Measurements from ENCODE around the gene CCNY.

DNA sequence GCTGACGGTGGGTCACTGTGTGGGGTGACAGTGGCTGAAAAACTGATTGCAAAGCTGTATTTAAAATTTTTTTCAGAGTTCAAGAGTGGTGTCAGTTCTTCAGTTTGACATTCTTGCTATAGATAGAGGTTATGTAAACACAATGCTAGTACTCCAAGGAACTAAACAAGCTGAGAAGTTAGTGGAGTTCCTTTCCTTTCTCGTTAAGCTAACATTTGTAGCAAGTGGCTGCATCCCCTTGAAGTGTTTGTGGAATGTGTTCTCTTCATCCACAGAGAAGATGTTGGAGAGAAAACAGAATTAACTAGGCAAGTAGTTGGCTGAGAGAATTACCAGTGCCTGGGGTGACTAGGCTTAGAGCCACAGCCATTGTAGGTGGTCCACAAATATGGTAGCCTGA is 15.8 kb downstream of the CCNY start:
- TF ChIP-seq, protein P1, sequence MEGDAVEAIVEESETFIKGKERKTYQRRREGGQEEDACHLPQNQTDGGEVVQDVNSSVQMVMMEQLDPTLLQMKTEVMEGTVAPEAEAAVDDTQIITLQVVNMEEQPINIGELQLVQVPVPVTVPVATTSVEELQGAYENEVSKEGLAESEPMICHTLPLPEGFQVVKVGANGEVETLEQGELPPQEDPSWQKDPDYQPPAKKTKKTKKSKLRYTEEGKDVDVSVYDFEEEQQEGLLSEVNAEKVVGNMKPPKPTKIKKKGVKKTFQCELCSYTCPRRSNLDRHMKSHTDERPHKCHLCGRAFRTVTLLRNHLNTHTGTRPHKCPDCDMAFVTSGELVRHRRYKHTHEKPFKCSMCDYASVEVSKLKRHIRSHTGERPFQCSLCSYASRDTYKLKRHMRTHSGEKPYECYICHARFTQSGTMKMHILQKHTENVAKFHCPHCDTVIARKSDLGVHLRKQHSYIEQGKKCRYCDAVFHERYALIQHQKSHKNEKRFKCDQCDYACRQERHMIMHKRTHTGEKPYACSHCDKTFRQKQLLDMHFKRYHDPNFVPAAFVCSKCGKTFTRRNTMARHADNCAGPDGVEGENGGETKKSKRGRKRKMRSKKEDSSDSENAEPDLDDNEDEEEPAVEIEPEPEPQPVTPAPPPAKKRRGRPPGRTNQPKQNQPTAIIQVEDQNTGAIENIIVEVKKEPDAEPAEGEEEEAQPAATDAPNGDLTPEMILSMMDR (IDR thresholded peaks at IDR 0.05), result no peak
- TF ChIP-seq POLR2AphosphoS5 (IDR thresholded peaks at IDR 0.05; ENCODE audit: low read depth, low read length) (no peak), SIN3A (IDR thresholded peaks at IDR 0.05; ENCODE audit: borderline replicate concordance, insufficient read depth, low read depth, low read length) (no peak), TCF7L2 (IDR thresholded peaks at IDR 0.05; ENCODE audit: low read depth, low read length) (no peak)
- TF ChIP-seq, protein P2, sequence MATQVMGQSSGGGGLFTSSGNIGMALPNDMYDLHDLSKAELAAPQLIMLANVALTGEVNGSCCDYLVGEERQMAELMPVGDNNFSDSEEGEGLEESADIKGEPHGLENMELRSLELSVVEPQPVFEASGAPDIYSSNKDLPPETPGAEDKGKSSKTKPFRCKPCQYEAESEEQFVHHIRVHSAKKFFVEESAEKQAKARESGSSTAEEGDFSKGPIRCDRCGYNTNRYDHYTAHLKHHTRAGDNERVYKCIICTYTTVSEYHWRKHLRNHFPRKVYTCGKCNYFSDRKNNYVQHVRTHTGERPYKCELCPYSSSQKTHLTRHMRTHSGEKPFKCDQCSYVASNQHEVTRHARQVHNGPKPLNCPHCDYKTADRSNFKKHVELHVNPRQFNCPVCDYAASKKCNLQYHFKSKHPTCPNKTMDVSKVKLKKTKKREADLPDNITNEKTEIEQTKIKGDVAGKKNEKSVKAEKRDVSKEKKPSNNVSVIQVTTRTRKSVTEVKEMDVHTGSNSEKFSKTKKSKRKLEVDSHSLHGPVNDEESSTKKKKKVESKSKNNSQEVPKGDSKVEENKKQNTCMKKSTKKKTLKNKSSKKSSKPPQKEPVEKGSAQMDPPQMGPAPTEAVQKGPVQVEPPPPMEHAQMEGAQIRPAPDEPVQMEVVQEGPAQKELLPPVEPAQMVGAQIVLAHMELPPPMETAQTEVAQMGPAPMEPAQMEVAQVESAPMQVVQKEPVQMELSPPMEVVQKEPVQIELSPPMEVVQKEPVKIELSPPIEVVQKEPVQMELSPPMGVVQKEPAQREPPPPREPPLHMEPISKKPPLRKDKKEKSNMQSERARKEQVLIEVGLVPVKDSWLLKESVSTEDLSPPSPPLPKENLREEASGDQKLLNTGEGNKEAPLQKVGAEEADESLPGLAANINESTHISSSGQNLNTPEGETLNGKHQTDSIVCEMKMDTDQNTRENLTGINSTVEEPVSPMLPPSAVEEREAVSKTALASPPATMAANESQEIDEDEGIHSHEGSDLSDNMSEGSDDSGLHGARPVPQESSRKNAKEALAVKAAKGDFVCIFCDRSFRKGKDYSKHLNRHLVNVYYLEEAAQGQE (IDR thresholded peaks at IDR 0.05; ENCODE audit: insufficient read depth in 1 of 2, low read depth in 2 of 2, low read length in 1 of 2), result no peak

Data from Panc1 (cell line).